Dendritic cell treated with granulocyte-macrophage colony-stimulating factor and Interleukin-4, amounts not matched to agents 40 ng/mL and 50 ng/mL, for 4 days (primary cell): ENCODE results near the gene CD96.

Experiments used
- H3K27ac Mint-ChIP-seq: one replicate; pipeline ENCODE4 v1.8.0; 2022; ENCODE audit warnings: mild to moderate bottlenecking, mixed read lengths
- H3K27me3 Mint-ChIP-seq: one replicate; pipeline ENCODE4 v1.8.0; 2022; ENCODE audit warnings: mild to moderate bottlenecking, mixed read lengths
- H3K36me3 Mint-ChIP-seq: one replicate; pipeline ENCODE4 v1.8.0; 2022; ENCODE audit warnings: low read depth, mixed read lengths
- H3K4me1 Mint-ChIP-seq: one replicate; pipeline ENCODE4 v1.8.0; 2022; ENCODE audit warnings: low read depth, mixed read lengths
- H3K4me3 Mint-ChIP-seq: one replicate; pipeline ENCODE4 v1.8.0; 2022; ENCODE audit warnings: mild to moderate bottlenecking, moderate library complexity, mixed read lengths
- H3K9me3 Mint-ChIP-seq: one replicate; pipeline ENCODE4 v1.8.0; 2022; ENCODE audit warnings: mixed read lengths
- intact Hi-C: fragments of 100-400 bp; cut with micrococcal nuclease; formaldehyde crosslinking; loops from one replicate; pipeline ENCODE4 v1.15.0; 2022

Gene CD96

DNA sequence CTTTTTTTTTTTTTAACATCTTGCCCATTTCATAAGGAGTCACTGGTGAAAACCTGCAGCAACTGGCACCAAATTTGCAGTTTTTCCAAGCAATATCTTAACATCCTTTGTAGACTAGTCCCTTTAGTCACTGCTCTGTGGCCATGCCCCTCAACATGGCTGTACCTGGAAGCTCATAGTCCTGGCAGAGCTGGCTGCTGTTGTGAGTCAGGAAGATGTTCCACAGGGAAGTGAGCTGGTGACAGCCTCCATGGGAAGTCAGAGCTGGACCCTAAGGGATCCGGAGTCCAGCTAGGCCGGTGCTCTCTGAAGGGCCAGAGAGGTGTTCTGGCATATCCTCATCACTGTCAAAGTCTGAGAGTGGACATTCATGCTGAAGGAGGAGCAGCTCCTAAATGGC, 152.5 kb downstream of the CD96 start:
- H3K9me3 Mint-ChIP-seq, result no peaks in the 10 kb centered on the region
- H3K27ac Mint-ChIP-seq, result no peak overlapping the region
- no peaks in the 10 kb centered on the region for H3K4me1 Mint-ChIP-seq
- H3K4me3 Mint-ChIP-seq, result no peak overlapping the region
- H3K36me3 Mint-ChIP-seq, result no peaks in the 10 kb centered on the region
- intact Hi-C loops, result loop anchor here (5.0 kb wide), 1 partner anchor 117 kb away; no protein-coding TSS in a partner anchor
- H3K27me3 Mint-ChIP-seq, result no peaks in the 10 kb centered on the region

DNA sequence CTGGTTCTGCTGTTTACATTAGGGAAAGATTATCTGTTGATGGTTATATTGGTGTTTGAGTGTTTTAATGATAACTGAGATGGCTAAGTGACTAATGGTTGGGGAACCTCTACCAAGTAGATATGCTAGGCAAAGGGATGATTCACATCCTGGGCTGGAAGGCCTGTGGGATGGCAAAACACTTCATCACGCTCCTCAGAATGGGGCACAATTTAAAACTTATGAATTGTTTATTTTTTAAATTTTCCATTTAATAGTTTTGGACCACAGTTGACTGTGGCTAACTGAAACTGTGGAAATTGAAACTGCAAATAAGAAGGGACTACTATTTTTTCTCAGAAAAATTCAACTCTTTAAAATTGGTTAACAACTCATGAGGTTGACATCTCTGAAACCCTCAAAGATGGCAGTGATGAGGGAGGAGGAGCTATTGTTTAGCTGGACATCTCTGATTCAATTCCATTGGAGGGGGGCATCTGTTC, 153.7 kb downstream of the CD96 start:
- no peaks in the 10 kb centered on the region for H3K9me3 Mint-ChIP-seq
- H3K27me3 Mint-ChIP-seq, result no peaks in the 10 kb centered on the region
- intact Hi-C loops, result no loop called here
- no peaks in the 10 kb centered on the region for H3K36me3 Mint-ChIP-seq
- H3K27ac Mint-ChIP-seq, result no peak overlapping the region
- H3K4me3 Mint-ChIP-seq, result no peak overlapping the region
- no peaks in the 10 kb centered on the region for H3K4me1 Mint-ChIP-seq

DNA sequence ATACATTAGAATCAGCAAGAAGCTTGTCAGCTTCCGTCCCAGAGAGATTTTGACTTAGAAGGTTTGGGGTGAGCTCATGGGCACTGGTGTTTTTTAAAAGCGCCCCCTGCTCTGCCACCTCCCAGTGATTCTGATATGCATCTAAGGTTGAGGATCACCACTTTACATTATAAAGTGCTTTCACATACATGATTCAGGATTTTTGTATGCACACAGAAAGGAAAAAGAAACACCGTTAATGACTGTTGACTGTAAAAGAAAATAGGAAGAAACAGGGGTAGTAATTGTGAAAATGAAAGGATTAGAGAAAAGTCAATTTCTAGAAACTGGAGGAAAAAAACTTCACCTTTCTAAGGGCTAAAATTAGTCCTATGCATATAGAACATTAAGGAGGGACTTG, 158.1 kb downstream of the CD96 start:
- intact Hi-C loops, result no loop called here
- no peak overlapping the region for H3K27ac Mint-ChIP-seq
- H3K4me1 Mint-ChIP-seq, result no peaks in the 10 kb centered on the region
- H3K4me3 Mint-ChIP-seq, result no peak overlapping the region
- H3K36me3 Mint-ChIP-seq, result no peaks in the 10 kb centered on the region
- H3K27me3 Mint-ChIP-seq, result no peaks in the 10 kb centered on the region
- no peaks in the 10 kb centered on the region for H3K9me3 Mint-ChIP-seq

DNA sequence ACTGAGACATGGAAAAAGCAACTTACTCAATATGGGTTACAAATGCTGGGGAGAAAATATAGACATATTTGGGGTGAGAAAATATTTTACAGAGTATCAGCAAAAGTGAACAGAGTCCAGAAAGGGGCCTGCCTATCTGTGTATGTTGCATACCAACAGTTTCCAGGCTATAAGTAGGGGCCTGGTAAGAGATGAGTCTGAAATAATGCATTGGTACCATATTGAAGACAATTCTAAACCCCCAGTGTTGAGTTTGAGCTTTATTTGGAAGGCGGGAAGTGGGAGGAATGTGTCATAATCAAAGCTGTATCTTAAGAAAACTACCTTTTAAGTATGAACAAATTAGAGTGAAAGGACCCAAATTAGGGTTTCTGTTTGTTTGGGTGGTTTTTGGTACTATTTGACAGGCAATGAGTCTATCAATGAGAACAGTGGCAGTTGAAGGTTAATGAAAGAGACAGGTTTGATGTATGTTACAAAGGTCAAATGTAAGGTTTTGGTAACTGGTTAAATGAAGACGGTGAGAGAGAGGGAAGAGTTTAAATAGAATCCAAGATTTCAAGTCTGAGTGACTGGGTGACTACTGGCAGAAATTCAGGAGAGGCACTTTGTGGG, 159.4 kb downstream of the CD96 start:
- H3K9me3 Mint-ChIP-seq, result no peaks in the 10 kb centered on the region
- no peak overlapping the region for H3K27ac Mint-ChIP-seq
- no peaks in the 10 kb centered on the region for H3K27me3 Mint-ChIP-seq
- H3K4me1 Mint-ChIP-seq, result no peaks in the 10 kb centered on the region
- H3K36me3 Mint-ChIP-seq, result no peaks in the 10 kb centered on the region
- intact Hi-C loops, result no loop called here
- no peak overlapping the region for H3K4me3 Mint-ChIP-seq
